Adrenal gland (tissue), 12 donors: Measurements from ENCODE around the gene UGDH. TPM values are rescaled to one million over a fixed set of nuclear protein-coding genes. Genes with fewer than 3 reads are reported as not detected.

Experiments used
- DNase-seq, 7 donors: peaks; one replicate each; pipeline ENCODE4 v3.0.0-alpha.2; 2019 to 2020
- H3K27ac ChIP-seq, 5 donors: fragments of 200-600 bp; sonication (generic) in 4 of 5; 1 replicate in 3 of 5; 2 replicates in 2 of 5; pipeline versions ENCODE4 v1.5.1 to v1.8.0; 2016 to 2020; ENCODE audit warnings: mild to moderate bottlenecking in 1 of 5
- H3K27me3 ChIP-seq: fragments of 200-600 bp; 2 replicates; pipeline ENCODE4 v1.8.0; 2021
- H3K36me3 ChIP-seq, 2 donors: fragments of 200-600 bp; replicated peaks in 1 of 2; 1 replicate in 1 of 2; 2 replicates in 1 of 2; pipeline versions ENCODE4 v1.5.1 to v1.8.0; 2018 to 2022
- H3K4me1 ChIP-seq, 2 donors: fragments of 200-600 bp; replicated peaks in 1 of 2; 1 replicate in 1 of 2; 2 replicates in 1 of 2; pipeline versions ENCODE4 v1.5.1 to v1.8.0; 2018 to 2021
- H3K4me3 ChIP-seq, 4 donors: fragments of 200-600 bp; sonication (generic) in 3 of 4; one replicate each; pipeline ENCODE4 v1.5.1; 2016 to 2018
- H3K9me3 ChIP-seq, 3 donors: fragments of 200-600 bp; sonication (generic) in 1 of 3; replicated peaks in 1 of 3; 1 replicate in 2 of 3; 2 replicates in 1 of 3; pipeline versions ENCODE4 v1.5.1 to v1.8.0; 2016 to 2021
- CTCF ChIP-seq, 6 experiments: fragments of 450-650 bp in 4 of 6; fragments of 200-600 bp in 2 of 6; sonication (generic) in 1 of 6; IDR thresholded peaks; 1 replicate in 5 of 6; 2 replicates in 1 of 6; pipeline versions ENCODE4 v1.5.1 to v1.8.0; 2016 to 2021; ENCODE audit warnings: antibody characterized with exemption in 6 of 6, mild to moderate bottlenecking in 2 of 6, moderate library complexity in 1 of 6
- POLR2A ChIP-seq, 2 donors: fragments of 450-650 bp; IDR thresholded peaks; one replicate each; pipeline ENCODE4 v1.6.1; 2017; ENCODE audit warnings: antibody characterized with exemption in 2 of 2, mild to moderate bottlenecking in 2 of 2, moderate library complexity in 1 of 2
- WGBS, 4 donors: extraction: QIAGEN DNeasy Blood & Tissue Kit in 2 of 4; methylation state at CpG; one replicate each; pipeline versions ENCODE4 v1.1.5 to v1.1.7; 2013 to 2017; 5-methylcytosine and 5-hydroxymethylcytosine counted together
- intact Hi-C, 2 donors: fragments of 100-400 bp; cut with DNase I; formaldehyde crosslinking; loops; one replicate each; pipeline versions ENCODE4 v1.14.1 to v1.15.0; 2022 to 2023
- polyA plus RNA-seq, 3 donors: library from polyadenylated mRNA; stranded (reverse); fragments of 200-250 nt in 2 of 3; fragments of 350-450 nt in 1 of 3; fragmentation: Illumina TruSeq in 1 of 3; extraction: RNeasy Lipid Tissue Mini Kit (QIAGEN cat#74804) in 1 of 3; gene quantifications; one replicate each; pipeline ENCODE4 v1.2.3, GENCODE V29; 2013 to 2014
- total RNA-seq, 9 donors: library from RNA; depleted of rRNA in 4 of 9; stranded (reverse); fragments of >200 nt in 4 of 9; fragments of 120-200 nt in 1 of 9; fragmentation: NEBNext Ultra II Directional in 1 of 9; extraction: Animal tissue kit (Norgen Biotek cat#: 25700) in 1 of 9; gene quantifications; one replicate each; pipeline versions ENCODE4 v1.1.0 to v1.2.4, GENCODE V29; 2013 to 2023
- donor health status: healthy with polysubstance abuse.
- donor health status: Bipolar disorder and iron deficiency.
- donor health status: DM: yes; HTN: yes; CAD: no.
- donor health status: DM: no; HTN: no; CAD: no.
- donor health status: DM: no; HTN: no; CAD: no.
- donor health status: DM: yes; HTN: yes; CAD: no.

Gene UGDH
- total and polyA plus RNA-seq, 12 donors, result 10.6 to 93.3 (median 47.5) TPM

GRCh38 chr4:39453738-39454137 is 73.5 kb downstream of the UGDH start:
- H3K4me1 ChIP-seq, result peaks cover 19 to 23% of the 10 kb centered on the region in 2 donors
- no peak for DNase-seq
- WGBS, 4 donors, result 58 to 84% (median 79%) methylated on average over 2 of the region's 2 CpGs
- H3K9me3 ChIP-seq, result no peaks in the 10 kb centered on the region
- TF ChIP-seq POLR2A (IDR thresholded peaks at IDR 0.05) (no peak), CTCF (IDR thresholded peaks at IDR 0.05) (no peak)
- intact Hi-C loops, result no loop called here
- H3K4me3 ChIP-seq, result no peak overlapping the region
- no peak overlapping the region for H3K27ac ChIP-seq
- no peaks in the 10 kb centered on the region for H3K27me3 ChIP-seq
- H3K36me3 ChIP-seq, result peaks cover 0 to 72% of the 10 kb centered on the region in 2 donors

- H3K4me1 ChIP-seq, result peaks cover 19 to 23% of the 10 kb centered on the region in 2 donors
- no peaks in the 10 kb centered on the region for H3K9me3 ChIP-seq
- H3K4me3 ChIP-seq, result no peak overlapping the region
- no peak for DNase-seq
- no peak overlapping the region for H3K27ac ChIP-seq
- WGBS, 4 donors, result 85 to 89% (median 86%) methylated on average over 11 of the region's 11 CpGs
- intact Hi-C loops, result no loop called here
- H3K27me3 ChIP-seq, result no peaks in the 10 kb centered on the region
- TF ChIP-seq CTCF (IDR thresholded peaks at IDR 0.05) (no peak), POLR2A (IDR thresholded peaks at IDR 0.05) (no peak)
- H3K36me3 ChIP-seq, result peaks cover 0 to 72% of the 10 kb centered on the region in 2 donors
Observed at GRCh38 chr4:39452860-39453587, 74.2 kb downstream of the UGDH start.

GRCh38 chr4:39452153-39452859 is 74.9 kb downstream of the UGDH start:
- H3K36me3 ChIP-seq, result peaks cover 0 to 70% of the 10 kb centered on the region in 2 donors
- DNase-seq, result no peak
- no peak overlapping the region for H3K27ac ChIP-seq
- no peaks in the 10 kb centered on the region for H3K9me3 ChIP-seq
- H3K27me3 ChIP-seq, result no peaks in the 10 kb centered on the region
- 88 to 91% (median 89%) methylated on average over 6 of the region's 6 CpGs for WGBS, 4 donors
- peaks cover 15 to 21% of the 10 kb centered on the region in 2 donors for H3K4me1 ChIP-seq
- H3K4me3 ChIP-seq, result no peak overlapping the region
- intact Hi-C loops, result no loop called here
- TF ChIP-seq POLR2A (IDR thresholded peaks at IDR 0.05) (no peak), CTCF (IDR thresholded peaks at IDR 0.05) (no peak)

- no peak for DNase-seq
- Histone ChIP-seq H3K27ac (no peak overlapping the region), H3K4me1 (peaks cover 10 to 19% of the 10 kb centered on the region in 2 donors), H3K27me3 (no peaks in the 10 kb centered on the region), H3K36me3 (peaks cover 0 to 62% of the 10 kb centered on the region in 2 donors), H3K4me3 (no peak overlapping the region), H3K9me3 (no peaks in the 10 kb centered on the region)
- TF ChIP-seq POLR2A (IDR thresholded peaks at IDR 0.05), result no peak
- no peak for TF ChIP-seq CTCF (IDR thresholded peaks at IDR 0.05)
- intact Hi-C loops, result no loop called here
- WGBS, 4 donors, result 85 to 98% (median 94%) methylated on average over 5 to 6 of the region's 6 CpGs
Observed at GRCh38 chr4:39451423-39452023, 75.7 kb downstream of the UGDH start.
